Cardiac fibroblast (primary cell): ENCODE measurements around the gene SLC12A8.

Source experiments
- DNase-seq, 2 donors: peaks; one replicate each; pipeline versions ENCODE4 v3.0.0 to v3.0.0-alpha.2; 2010; ENCODE audit warnings: low read depth in 2 of 2
- H3K4me3 ChIP-seq, 2 donors: replicated peaks in 1 of 2; 1 replicate in 1 of 2; 2 replicates in 1 of 2; pipeline ENCODE4 v1.5.1; 2011; ENCODE audit warnings: low read depth in 2 of 2, low read length in 2 of 2, mild to moderate bottlenecking in 2 of 2, moderate library complexity in 1 of 2
- TF ChIP-seq, protein P1 (sequence below): IDR thresholded peaks from one replicate; pipeline ENCODE4 v1.5.1; 2011; ENCODE audit warnings: low read depth, mild to moderate bottlenecking, low read length, inconsistent platforms

SLC12A8 gene

DNA sequence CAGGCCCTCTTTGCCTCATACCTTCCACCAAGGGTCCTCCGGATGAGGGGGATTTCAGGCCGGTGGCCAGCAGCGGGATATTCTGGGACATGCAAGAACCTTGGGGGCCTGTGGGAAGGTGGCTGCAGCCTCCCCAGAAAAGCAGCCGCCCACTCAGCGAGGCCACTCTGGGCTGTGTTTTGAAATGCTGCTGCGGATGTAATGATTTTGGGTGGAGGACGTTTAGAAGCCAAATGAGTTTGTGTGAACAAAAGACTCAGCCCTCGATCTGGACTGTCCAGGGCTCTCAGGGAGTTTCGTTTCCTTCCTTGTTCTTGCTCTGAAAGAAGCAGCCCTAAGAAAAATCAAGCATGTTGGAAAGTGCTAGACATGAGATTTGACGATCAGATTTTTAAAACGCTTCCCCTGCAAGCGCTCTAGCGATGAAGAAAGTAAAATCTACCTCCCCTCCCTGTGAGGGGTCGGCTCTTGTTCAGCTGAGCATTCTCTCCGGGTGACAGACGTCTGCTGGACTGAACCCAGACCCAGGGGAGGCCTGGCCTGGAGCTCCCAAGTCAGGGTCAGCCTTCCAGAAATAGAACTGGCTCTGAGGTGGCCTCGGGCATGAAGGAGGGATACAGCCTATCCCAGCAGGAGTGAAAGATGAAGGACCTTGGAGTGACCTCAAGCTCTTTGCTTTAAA is 169.7 kb downstream of the SLC12A8 start:
- H3K4me3 ChIP-seq: peak overlapping the region in 1 of 2 donors; percentile 2
- TF ChIP-seq, protein P1, sequence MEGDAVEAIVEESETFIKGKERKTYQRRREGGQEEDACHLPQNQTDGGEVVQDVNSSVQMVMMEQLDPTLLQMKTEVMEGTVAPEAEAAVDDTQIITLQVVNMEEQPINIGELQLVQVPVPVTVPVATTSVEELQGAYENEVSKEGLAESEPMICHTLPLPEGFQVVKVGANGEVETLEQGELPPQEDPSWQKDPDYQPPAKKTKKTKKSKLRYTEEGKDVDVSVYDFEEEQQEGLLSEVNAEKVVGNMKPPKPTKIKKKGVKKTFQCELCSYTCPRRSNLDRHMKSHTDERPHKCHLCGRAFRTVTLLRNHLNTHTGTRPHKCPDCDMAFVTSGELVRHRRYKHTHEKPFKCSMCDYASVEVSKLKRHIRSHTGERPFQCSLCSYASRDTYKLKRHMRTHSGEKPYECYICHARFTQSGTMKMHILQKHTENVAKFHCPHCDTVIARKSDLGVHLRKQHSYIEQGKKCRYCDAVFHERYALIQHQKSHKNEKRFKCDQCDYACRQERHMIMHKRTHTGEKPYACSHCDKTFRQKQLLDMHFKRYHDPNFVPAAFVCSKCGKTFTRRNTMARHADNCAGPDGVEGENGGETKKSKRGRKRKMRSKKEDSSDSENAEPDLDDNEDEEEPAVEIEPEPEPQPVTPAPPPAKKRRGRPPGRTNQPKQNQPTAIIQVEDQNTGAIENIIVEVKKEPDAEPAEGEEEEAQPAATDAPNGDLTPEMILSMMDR: no peak

DNA sequence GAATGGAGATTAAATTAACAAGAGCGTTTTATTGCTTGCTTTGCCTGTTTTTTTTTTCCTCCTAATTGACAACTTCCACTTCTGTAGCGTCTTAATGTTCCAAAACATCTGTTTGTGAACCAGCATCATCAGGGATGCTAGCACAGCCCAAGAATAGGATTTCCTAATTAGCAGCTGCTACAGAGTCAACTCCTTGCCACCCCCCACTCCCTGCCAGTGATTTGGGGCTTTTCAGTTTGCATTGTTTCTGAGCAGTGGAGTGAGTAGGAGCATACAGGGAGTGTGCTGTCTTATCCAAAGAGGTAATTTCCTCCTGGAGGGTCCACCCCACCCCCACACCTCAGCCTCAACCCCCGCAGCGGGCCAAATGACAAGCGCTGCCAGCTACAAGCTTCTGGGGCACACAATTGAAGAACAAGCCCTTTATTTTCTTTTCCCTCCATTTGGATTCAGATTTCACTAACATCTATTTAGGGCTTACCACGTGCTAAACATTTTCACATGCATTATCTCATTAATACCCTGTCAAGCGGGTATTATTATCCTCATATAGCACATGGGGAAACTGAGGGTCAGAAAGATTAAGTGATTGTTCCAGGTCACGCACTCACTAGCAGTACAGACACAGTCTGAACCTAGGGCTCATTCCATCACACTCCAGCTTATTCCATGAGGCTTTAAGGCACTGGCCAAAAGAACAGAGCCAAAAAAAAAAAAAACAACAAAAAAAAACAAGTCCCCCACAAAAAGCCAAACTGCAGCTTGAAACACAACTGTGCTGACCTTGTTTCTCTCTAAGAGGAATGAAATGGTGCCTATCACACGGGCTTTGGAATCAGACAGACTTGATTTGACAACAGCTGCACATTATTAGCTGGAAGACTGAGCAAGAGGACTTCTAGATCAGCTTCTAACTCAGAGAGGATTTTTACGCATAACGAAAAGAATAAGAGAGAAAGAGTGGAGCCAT is 173.1 kb downstream of the SLC12A8 start:
- DNase-seq: peak in 1 of 2 donors; percentile 39
- H3K4me3 ChIP-seq: no peak overlapping the region
- TF ChIP-seq, protein P1: no peak

More for the DNA sequence above, 169.7 kb downstream of the SLC12A8 start:
- DNase-seq: peak; percentile 61 to 72

DNA sequence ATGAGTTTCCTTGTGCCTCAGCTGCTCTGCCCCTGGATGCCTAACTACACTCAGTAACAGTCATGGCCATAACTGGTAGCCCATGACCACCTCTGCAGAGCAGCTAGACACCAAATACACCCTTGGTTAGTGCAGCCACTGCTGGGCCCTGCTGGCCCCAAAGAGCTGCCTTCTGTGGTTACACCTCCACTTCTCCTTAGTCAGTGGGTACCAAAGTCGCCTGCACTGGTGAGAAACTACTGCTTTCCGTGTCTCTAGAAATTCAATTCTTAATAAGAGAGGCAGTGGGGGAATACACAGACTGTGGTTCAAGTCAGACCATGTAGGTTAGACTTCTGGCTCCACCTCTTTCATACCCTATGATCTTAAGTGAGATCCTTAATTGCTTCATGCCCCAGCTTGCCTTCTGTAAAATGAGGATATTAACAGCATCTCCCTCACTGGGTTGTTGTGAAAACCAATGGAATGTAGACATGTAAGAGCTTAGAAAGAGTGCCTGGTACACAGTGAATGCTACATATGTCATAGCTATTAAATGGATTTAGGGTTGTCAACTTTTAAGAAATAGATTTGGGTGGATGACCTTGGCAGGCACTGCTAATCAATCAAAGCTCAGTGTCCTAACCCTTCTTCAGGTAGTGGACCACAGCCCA is 174.9 kb downstream of the SLC12A8 start:
- no peak overlapping the region for H3K4me3 ChIP-seq
- no peak for DNase-seq
- TF ChIP-seq, protein P1: no peak

DNA sequence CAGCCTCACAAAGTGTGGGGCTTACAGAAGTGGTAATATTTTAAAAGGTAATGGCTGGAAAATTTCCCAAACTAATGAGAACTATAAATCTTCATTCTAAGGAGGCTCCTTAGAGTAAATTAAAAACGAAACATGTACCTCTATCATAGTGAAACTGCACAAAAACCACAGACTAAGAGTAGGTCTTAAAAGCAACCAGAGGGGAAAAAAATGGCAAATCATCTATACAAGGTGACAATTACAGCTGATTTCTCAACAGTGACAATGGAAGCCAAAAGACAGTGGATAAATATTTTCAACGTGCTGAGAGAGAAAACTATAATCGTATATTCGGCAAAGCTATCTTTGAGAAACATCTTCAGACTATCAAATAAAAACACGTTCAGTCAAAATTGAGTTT is 177.3 kb downstream of the SLC12A8 start:
- TF ChIP-seq, protein P1: no peak
- no peak for DNase-seq

DNA sequence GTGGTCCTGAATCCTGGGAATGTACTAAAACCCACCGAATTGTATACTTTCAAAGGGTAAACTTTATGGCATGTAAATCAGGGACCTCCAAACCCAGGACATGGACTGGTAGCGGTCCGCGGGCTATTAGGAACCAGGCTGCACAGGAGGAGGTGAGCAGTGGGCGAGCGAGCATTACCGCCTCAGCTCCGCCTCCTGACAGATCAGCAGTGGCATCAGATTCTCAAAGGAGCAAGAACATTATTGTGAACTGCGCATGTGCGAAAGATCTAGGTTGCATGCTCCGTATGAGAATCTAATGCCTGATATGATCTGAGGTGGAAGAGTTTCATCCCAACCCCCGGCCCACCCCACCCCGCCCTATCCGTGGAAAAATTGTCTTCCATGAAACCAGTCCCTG is 178.9 kb downstream of the SLC12A8 start:
- no peak for DNase-seq
- TF ChIP-seq, protein P1: no peak
- H3K4me3 ChIP-seq: no peak overlapping the region

More for the DNA sequence above, 177.3 kb downstream of the SLC12A8 start:
- no peak overlapping the region for H3K4me3 ChIP-seq

DNA sequence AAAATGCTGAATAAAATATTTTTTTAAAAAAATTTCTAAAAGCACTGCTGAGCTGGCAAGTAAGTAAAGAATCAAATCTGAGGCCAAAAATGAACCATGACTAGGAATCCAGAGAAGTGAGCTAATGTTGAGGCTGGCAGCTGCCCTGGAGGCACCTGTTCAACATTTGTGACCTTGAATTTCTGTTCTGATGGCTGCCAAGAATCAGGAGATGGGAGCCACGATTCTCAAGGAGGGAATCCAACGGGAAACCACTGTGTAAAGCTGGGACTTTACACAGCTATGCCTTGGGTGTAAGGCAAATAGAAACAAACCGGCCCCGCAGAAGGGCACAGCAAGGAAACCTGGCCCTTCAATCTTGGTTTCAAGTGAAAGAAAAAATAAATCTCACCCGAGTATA is 179.4 kb downstream of the SLC12A8 start:
- H3K4me3 ChIP-seq: no peak overlapping the region
- no peak for DNase-seq
- TF ChIP-seq, protein P1: no peak
